ENCODE measurements around the gene MMD. TPM values are rescaled to one million over a fixed set of nuclear protein-coding genes. Genes with fewer than 3 reads are reported as not detected.

MMD gene
- polyA plus RNA-seq, 3 donors: 3.4 to 7.0 (median 4.6) TPM

- Mint-ChIP-seq H3K4me3 (no peak overlapping the region), H3K36me3 (no peaks in the 10 kb centered on the region), H3K9me3 (peaks cover 0 to 5% (median 0%) of the 10 kb centered on the region in 7 donors), H3K4me1 (no peaks in the 10 kb centered on the region), H3K27me3 (ENCODE audit: low read depth in 3 of 3) (peaks cover 0 to 8% (median 2%) of the 10 kb centered on the region in 3 donors), H3K27ac (no peak overlapping the region)
- Histone ChIP-seq H3K9me3 (replicated peaks in 1 of 2; ENCODE audit: control insufficient read depth in 1 of 2, insufficient read depth in 1 of 2, low read length in 2 of 2) (no peaks in the 10 kb centered on the region), H3K4me2 (replicated peaks; ENCODE audit: extremely low read depth, low read length, poor library complexity, severe bottlenecking) (no peak overlapping the region), H3K36me3 (replicated peaks in 1 of 2; ENCODE audit: control insufficient read depth in 1 of 2, insufficient read depth in 2 of 2, low read length in 2 of 2) (no peaks in the 10 kb centered on the region), H3K27me3 (ENCODE audit: control insufficient read depth in 2 of 2, insufficient read depth in 2 of 2, low read length in 2 of 2) (no peaks in the 10 kb centered on the region), H3K27ac (ENCODE audit: low read depth in 1 of 2, low read length in 2 of 2) (no peak overlapping the region), H3K4me1 (ENCODE audit: control insufficient read depth in 1 of 2, insufficient read depth in 2 of 2, low read length in 2 of 2) (no peaks in the 10 kb centered on the region), H3K4me3 (replicated peaks in 1 of 3; ENCODE audit: low read depth in 2 of 3, low read length in 3 of 3) (no peak overlapping the region), H3K79me2 (ENCODE audit: insufficient read depth, low read length) (no peaks in the 10 kb centered on the region), H2AFZ (ENCODE audit: insufficient read depth, low read depth, low read length, poor library complexity, severe bottlenecking) (no peak overlapping the region), H3K9ac (ENCODE audit: insufficient read depth, low read length, poor library complexity, severe bottlenecking) (no peak overlapping the region), H4K20me1 (ENCODE audit: insufficient read depth, low read length) (no peaks in the 10 kb centered on the region)
- intact Hi-C loops (cut with micrococcal nuclease): no loop called here
- no peak for DNase-seq
- TF ChIP-seq CTCF (IDR thresholded peaks at IDR 0.05): no peak
- WGBS (ENCODE audit: insufficient coverage): 87% methylated on average over 7 of the region's 10 CpGs
These were observed 36.9 kb downstream of the MMD start for GRCh38 chr17:55384643-55385232.

GRCh38 chr17:55383771-55384642 lies 37.6 kb downstream of the MMD start:
- no peaks in the 10 kb centered on the region for H4K20me1 ChIP-seq (ENCODE audit: insufficient read depth, low read length)
- no peak for TF ChIP-seq CTCF (IDR thresholded peaks at IDR 0.05)
- Mint-ChIP-seq H3K9me3 (peaks cover 0 to 5% (median 0%) of the 10 kb centered on the region in 7 donors), H3K27me3 (ENCODE audit: low read depth in 3 of 3) (peaks cover 0 to 8% (median 2%) of the 10 kb centered on the region in 3 donors), H3K4me3 (no peak overlapping the region), H3K4me1 (no peaks in the 10 kb centered on the region), H3K36me3 (no peaks in the 10 kb centered on the region), H3K27ac (no peak overlapping the region)
- intact Hi-C loops (cut with micrococcal nuclease): no loop called here
- H3K4me2 ChIP-seq (replicated peaks; ENCODE audit: extremely low read depth, low read length, poor library complexity, severe bottlenecking): no peak overlapping the region
- H3K36me3 ChIP-seq (replicated peaks in 1 of 2; ENCODE audit: control insufficient read depth in 1 of 2, insufficient read depth in 2 of 2, low read length in 2 of 2): no peaks in the 10 kb centered on the region
- no peak overlapping the region for H3K4me3 ChIP-seq (replicated peaks in 1 of 3; ENCODE audit: low read depth in 2 of 3, low read length in 3 of 3)
- H3K27ac ChIP-seq (ENCODE audit: low read depth in 1 of 2, low read length in 2 of 2): no peak overlapping the region
- no peaks in the 10 kb centered on the region for H3K79me2 ChIP-seq (ENCODE audit: insufficient read depth, low read length)
- no peak for DNase-seq
- no peaks in the 10 kb centered on the region for H3K27me3 ChIP-seq (ENCODE audit: control insufficient read depth in 2 of 2, insufficient read depth in 2 of 2, low read length in 2 of 2)
- no peaks in the 10 kb centered on the region for H3K9me3 ChIP-seq (replicated peaks in 1 of 2; ENCODE audit: control insufficient read depth in 1 of 2, insufficient read depth in 1 of 2, low read length in 2 of 2)
- H3K4me1 ChIP-seq (ENCODE audit: control insufficient read depth in 1 of 2, insufficient read depth in 2 of 2, low read length in 2 of 2): no peaks in the 10 kb centered on the region
- no peak overlapping the region for H2AFZ ChIP-seq (ENCODE audit: insufficient read depth, low read depth, low read length, poor library complexity, severe bottlenecking)
- 86% methylated on average over 2 of the region's 7 CpGs for WGBS (ENCODE audit: insufficient coverage)
- no peak overlapping the region for H3K9ac ChIP-seq (ENCODE audit: insufficient read depth, low read length, poor library complexity, severe bottlenecking)

Measured in CD14-positive monocyte (primary cell).